ENCODE measurements around the gene GMEB1. TPM values are rescaled to one million over a fixed set of nuclear protein-coding genes. Genes with fewer than 3 reads are reported as not detected.
"Not testable (repeated sequence)": the region's sequence is repeated elsewhere in the genome, so short reads cannot be mapped to it uniquely, and the experiment has no call there.

Gene GMEB1
- total RNA-seq, 1 donor from 2014 or later: 9.9 TPM

DNA sequence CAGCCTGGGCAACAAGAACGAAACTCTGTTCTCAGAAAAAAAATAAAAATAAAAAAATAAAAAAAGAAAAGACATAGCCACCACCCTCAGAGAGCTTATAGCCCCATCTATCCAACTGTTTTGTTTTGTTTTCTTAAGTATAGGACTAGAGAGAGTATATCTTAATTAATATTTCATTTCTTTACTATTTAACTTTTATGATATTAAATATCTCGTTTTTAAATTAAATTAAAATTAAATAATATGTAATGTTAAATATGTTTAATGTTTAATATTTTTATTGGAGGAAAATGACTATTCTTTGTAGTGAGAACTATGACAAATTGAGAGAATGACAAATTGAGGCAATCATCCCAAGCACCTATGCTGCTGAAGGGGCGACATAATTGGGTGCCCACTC, 35.0 kb downstream of the GMEB1 start:
- TF ChIP-seq, protein P1, sequence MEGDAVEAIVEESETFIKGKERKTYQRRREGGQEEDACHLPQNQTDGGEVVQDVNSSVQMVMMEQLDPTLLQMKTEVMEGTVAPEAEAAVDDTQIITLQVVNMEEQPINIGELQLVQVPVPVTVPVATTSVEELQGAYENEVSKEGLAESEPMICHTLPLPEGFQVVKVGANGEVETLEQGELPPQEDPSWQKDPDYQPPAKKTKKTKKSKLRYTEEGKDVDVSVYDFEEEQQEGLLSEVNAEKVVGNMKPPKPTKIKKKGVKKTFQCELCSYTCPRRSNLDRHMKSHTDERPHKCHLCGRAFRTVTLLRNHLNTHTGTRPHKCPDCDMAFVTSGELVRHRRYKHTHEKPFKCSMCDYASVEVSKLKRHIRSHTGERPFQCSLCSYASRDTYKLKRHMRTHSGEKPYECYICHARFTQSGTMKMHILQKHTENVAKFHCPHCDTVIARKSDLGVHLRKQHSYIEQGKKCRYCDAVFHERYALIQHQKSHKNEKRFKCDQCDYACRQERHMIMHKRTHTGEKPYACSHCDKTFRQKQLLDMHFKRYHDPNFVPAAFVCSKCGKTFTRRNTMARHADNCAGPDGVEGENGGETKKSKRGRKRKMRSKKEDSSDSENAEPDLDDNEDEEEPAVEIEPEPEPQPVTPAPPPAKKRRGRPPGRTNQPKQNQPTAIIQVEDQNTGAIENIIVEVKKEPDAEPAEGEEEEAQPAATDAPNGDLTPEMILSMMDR (IDR thresholded peaks at IDR 0.05; ENCODE audit: insufficient read depth, low read length, poor library complexity, severe bottlenecking): no peak
- no peaks in the 10 kb centered on the region for H3K27me3 ChIP-seq (ENCODE audit: control insufficient read depth, insufficient read depth, low read length)
- no peak overlapping the region for H3K4me3 ChIP-seq (ENCODE audit: low read depth, low read length)
- DNase-seq (ENCODE audit: low read depth): no peak
- no peaks in the 10 kb centered on the region for H3K36me3 ChIP-seq (ENCODE audit: control insufficient read depth, insufficient read depth, low read length)

DNA sequence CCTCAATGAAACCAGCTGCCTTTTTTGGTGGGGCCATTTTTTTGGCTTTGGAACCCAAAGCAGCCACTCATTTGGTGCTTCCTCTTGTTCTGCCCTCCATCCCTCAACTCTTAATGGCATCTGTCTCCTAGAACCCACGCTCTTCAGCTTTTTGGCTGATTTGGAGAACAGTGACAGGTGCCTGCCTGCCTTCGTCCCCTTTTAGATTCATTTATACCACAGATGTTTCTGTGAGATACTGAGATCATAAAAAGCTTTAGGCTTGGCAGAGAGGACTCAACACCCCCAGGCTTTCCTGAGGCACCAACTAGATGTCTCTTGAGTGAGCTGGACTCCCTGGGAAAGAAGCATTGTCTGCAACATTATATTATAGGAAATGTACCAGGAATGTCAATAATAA, 47.8 kb downstream of the GMEB1 start:
- DNase-seq (ENCODE audit: low read depth): no peak
- no peaks in the 10 kb centered on the region for H3K27me3 ChIP-seq (ENCODE audit: control insufficient read depth, insufficient read depth, low read length)
- H3K36me3 ChIP-seq (ENCODE audit: control insufficient read depth, insufficient read depth, low read length): no peaks in the 10 kb centered on the region
- no peak overlapping the region for H3K4me3 ChIP-seq (ENCODE audit: low read depth, low read length)
- TF ChIP-seq, protein P1 (IDR thresholded peaks at IDR 0.05; ENCODE audit: insufficient read depth, low read length, poor library complexity, severe bottlenecking): no peak

DNA sequence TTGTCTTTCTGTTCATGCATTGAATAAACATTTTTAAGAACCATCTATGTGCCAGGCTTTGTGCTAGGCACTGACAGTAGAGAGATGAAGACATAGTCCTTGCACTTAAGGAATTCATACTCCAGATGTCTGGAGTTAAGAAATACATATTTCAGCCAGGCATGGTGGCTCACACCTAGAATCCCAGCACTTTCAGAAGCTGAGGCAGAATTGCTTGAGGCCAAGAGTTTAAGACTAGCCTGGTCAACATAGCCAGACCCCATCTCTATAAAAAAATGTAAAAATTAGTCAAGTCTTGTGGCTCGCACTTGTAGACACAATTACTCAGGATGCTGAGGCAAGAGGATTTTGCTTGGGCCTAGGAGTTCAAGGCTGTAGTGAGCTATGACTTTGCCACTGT, 49.6 kb downstream of the GMEB1 start:
- DNase-seq (ENCODE audit: low read depth): no peak
- TF ChIP-seq, protein P1 (IDR thresholded peaks at IDR 0.05; ENCODE audit: insufficient read depth, low read length, poor library complexity, severe bottlenecking): no peak
- H3K4me3 ChIP-seq (ENCODE audit: low read depth, low read length): no peak overlapping the region
- H3K36me3 ChIP-seq (ENCODE audit: control insufficient read depth, insufficient read depth, low read length): no peaks in the 10 kb centered on the region
- no peaks in the 10 kb centered on the region for H3K27me3 ChIP-seq (ENCODE audit: control insufficient read depth, insufficient read depth, low read length)

- H3K27me3 ChIP-seq (ENCODE audit: control insufficient read depth, insufficient read depth, low read length): no peaks in the 10 kb centered on the region
- DNase-seq (ENCODE audit: low read depth): no peak
- TF ChIP-seq, protein P1 (IDR thresholded peaks at IDR 0.05; ENCODE audit: insufficient read depth, low read length, poor library complexity, severe bottlenecking): no peak
- no peaks in the 10 kb centered on the region for H3K36me3 ChIP-seq (ENCODE audit: control insufficient read depth, insufficient read depth, low read length)
- no peak overlapping the region for H3K4me3 ChIP-seq (ENCODE audit: low read depth, low read length)
Observed at GRCh38 chr1:28718586-28719331, 50.2 kb downstream of the GMEB1 start.

DNA sequence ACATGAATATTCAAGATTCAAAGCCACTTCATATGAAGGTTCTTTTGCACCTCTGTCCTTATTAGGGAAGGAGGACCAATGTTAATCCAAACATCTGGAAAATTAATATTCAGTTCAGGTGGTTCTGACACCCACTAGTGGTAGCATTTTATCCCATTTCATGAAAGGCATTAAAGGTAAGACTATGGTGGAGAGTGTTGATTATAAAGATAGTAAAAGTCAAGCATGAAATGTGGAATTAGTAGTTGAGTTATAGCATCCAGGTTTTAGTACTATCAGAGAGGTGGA, 50.7 kb downstream of the GMEB1 start:
- Histone ChIP-seq H3K27me3 (ENCODE audit: control insufficient read depth, insufficient read depth, low read length) (no peaks in the 10 kb centered on the region), H3K4me3 (ENCODE audit: low read depth, low read length) (no peak overlapping the region), H3K36me3 (ENCODE audit: control insufficient read depth, insufficient read depth, low read length) (no peaks in the 10 kb centered on the region)
- DNase-seq (ENCODE audit: low read depth): no peak
- TF ChIP-seq, protein P1 (IDR thresholded peaks at IDR 0.05; ENCODE audit: insufficient read depth, low read length, poor library complexity, severe bottlenecking): no peak

DNA sequence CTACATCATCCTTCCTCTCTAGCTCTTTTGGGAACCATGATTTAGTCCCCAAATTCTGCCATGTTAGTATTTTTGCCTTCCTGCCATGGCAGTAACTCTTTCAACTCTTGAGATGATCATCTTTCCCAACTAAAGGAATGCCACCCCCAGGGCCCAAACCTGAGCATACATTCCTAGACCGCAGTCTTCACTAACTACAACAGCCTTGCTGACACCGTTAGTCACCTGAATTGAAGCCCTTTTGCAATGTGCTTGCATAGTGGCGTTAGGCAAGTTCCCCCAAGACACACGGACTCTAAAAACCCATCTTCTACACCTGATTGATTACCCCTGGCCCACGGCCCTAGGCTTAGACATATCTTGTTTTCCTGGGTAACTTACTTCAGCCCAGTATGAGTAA, 51.8 kb downstream of the GMEB1 start:
- no peak overlapping the region for H3K4me3 ChIP-seq (ENCODE audit: low read depth, low read length)
- H3K36me3 ChIP-seq (ENCODE audit: control insufficient read depth, insufficient read depth, low read length): no peaks in the 10 kb centered on the region
- TF ChIP-seq, protein P1 (IDR thresholded peaks at IDR 0.05; ENCODE audit: insufficient read depth, low read length, poor library complexity, severe bottlenecking): no peak
- no peak for DNase-seq (ENCODE audit: low read depth)
- H3K27me3 ChIP-seq (ENCODE audit: control insufficient read depth, insufficient read depth, low read length): no peaks in the 10 kb centered on the region

GRCh38 chr1:28721927-28722326, 53.3 kb downstream of the GMEB1 start:
- H3K27me3 ChIP-seq (ENCODE audit: control insufficient read depth, insufficient read depth, low read length); H3K36me3 ChIP-seq (ENCODE audit: control insufficient read depth, insufficient read depth, low read length); H3K4me3 ChIP-seq (ENCODE audit: low read depth, low read length); DNase-seq (ENCODE audit: low read depth): not testable (repeated sequence)

- not testable (repeated sequence) for H3K27me3 ChIP-seq (ENCODE audit: control insufficient read depth, insufficient read depth, low read length); H3K4me3 ChIP-seq (ENCODE audit: low read depth, low read length); H3K36me3 ChIP-seq (ENCODE audit: control insufficient read depth, insufficient read depth, low read length); DNase-seq (ENCODE audit: low read depth)
Observed at GRCh38 chr1:28725365-28725764, 56.8 kb downstream of the GMEB1 start.

All from kidney epithelial cell (primary cell).